BJ (cell line): ENCODE measurements around the gene SYNGAP1. TPM values are rescaled to one million over a fixed set of nuclear protein-coding genes. Genes with fewer than 3 reads are reported as not detected.

Source experiments
- CTCF ChIA-PET: fragments of 350-600 bp; formaldehyde crosslinking; extraction: SDS; loops from one replicate; lab custom pipeline; 2021; ENCODE audit warnings: antibody characterized with exemption, inconsistent platforms; lab: Yijun Ruan, JAX
- POLR2A ChIA-PET: fragments of 300-600 bp; sonication (Branson Sonifier 250); formaldehyde crosslinking; extraction: SDS; loops from one replicate; lab custom pipeline; 2021; ENCODE audit warnings: antibody characterized with exemption; lab: Charles Lee
- DNase-seq: peaks from one replicate; pipeline ENCODE4 v3.0.0-alpha.2; 2011; ENCODE audit warnings: low read depth
- H3K27me3 ChIP-seq: 2 replicates; pipeline ENCODE4 v1.6.0; 2011; ENCODE audit warnings: low read length; ENCODE audit not compliant: control insufficient read depth, insufficient read depth
- H3K36me3 ChIP-seq: 2 replicates; pipeline ENCODE4 v1.5.1; 2011; ENCODE audit warnings: low read length; ENCODE audit not compliant: control insufficient read depth, insufficient read depth
- H3K4me3 ChIP-seq: 2 replicates; pipeline ENCODE4 v1.5.1; 2011; ENCODE audit warnings: low read depth, mild to moderate bottlenecking, control low read depth, low read length
- polyA plus RNA-seq: library from polyadenylated mRNA; depleted of rRNA; stranded (reverse); fragments of >200 nt; gene quantifications from 2 replicates; pipeline ENCODE4 v1.2.3, GENCODE V29; 2011
- TF ChIP-seq, protein P1 (sequence below): IDR thresholded peaks from 2 replicates; pipeline ENCODE4 v1.5.1; 2011; ENCODE audit warnings: low read depth, mild to moderate bottlenecking, control low read depth, inconsistent platforms, low read length, moderate library complexity; ENCODE audit not compliant: insufficient read depth

SYNGAP1 gene
- polyA plus RNA-seq, 1 experiment, result 5.7 TPM

- DNase-seq, result no peak
- Histone ChIP-seq H3K27me3 (no peaks in the 10 kb centered on the region), H3K36me3 (peaks cover 44% of the 10 kb centered on the region), H3K4me3 (no peak overlapping the region)
- TF ChIP-seq, protein P1, sequence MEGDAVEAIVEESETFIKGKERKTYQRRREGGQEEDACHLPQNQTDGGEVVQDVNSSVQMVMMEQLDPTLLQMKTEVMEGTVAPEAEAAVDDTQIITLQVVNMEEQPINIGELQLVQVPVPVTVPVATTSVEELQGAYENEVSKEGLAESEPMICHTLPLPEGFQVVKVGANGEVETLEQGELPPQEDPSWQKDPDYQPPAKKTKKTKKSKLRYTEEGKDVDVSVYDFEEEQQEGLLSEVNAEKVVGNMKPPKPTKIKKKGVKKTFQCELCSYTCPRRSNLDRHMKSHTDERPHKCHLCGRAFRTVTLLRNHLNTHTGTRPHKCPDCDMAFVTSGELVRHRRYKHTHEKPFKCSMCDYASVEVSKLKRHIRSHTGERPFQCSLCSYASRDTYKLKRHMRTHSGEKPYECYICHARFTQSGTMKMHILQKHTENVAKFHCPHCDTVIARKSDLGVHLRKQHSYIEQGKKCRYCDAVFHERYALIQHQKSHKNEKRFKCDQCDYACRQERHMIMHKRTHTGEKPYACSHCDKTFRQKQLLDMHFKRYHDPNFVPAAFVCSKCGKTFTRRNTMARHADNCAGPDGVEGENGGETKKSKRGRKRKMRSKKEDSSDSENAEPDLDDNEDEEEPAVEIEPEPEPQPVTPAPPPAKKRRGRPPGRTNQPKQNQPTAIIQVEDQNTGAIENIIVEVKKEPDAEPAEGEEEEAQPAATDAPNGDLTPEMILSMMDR, result no peak
- ChIA-PET POLR2A (no interaction called here), CTCF (interaction anchor here (0.9 kb wide), 2 partner anchors 36 to 50 kb away, joined by 3 read pairs; no protein-coding TSS in a partner anchor)
These were observed 20.9 kb downstream of the SYNGAP1 start for GRCh38 chr6:33440649-33441309.

- Histone ChIP-seq H3K4me3 (no peak overlapping the region), H3K36me3 (peaks cover 48% of the 10 kb centered on the region), H3K27me3 (no peaks in the 10 kb centered on the region)
- TF ChIP-seq, protein P1, result no peak
- no peak for DNase-seq
- CTCF ChIA-PET, result interaction anchor here (0.9 to 1.5 kb wide), 3 partner anchors 9 to 51 kb away, joined by 3 read pairs; no protein-coding TSS in a partner anchor
- POLR2A ChIA-PET, result no interaction called here
These were observed 21.6 kb downstream of the SYNGAP1 start for GRCh38 chr6:33441457-33441856.

GRCh38 chr6:33442283-33442682 is 22.4 kb downstream of the SYNGAP1 start:
- CTCF ChIA-PET, result interaction anchor here (1.5 kb wide), 1 partner anchor 10 kb away, joined by 3 read pairs; no protein-coding TSS in a partner anchor
- no peak for DNase-seq

DNA sequence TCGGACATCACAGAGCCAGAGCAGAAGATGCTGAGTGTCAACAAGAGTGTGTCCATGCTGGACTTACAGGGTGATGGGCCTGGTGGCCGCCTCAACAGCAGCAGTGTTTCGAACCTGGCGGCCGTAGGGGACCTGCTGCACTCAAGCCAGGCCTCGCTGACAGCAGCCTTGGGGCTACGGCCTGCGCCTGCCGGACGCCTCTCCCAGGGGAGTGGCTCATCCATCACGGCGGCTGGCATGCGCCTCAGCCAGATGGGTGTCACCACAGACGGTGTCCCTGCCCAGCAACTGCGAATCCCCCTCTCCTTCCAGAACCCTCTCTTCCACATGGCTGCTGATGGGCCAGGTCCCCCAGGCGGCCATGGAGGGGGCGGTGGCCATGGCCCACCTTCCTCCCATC is 23.2 kb downstream of the SYNGAP1 start:
- DNase-seq, result no peak
- TF ChIP-seq, protein P1, result no peak
- ChIA-PET CTCF (no interaction called here), POLR2A (no interaction called here)
- Histone ChIP-seq H3K4me3 (no peak overlapping the region), H3K27me3 (no peaks in the 10 kb centered on the region), H3K36me3 (peaks cover 50% of the 10 kb centered on the region)

More at GRCh38 chr6:33442283-33442682, 22.4 kb downstream of the SYNGAP1 start:
- H3K4me3 ChIP-seq, result no peak overlapping the region
- POLR2A ChIA-PET, result no interaction called here
- TF ChIP-seq, protein P1, result no peak
- peaks cover 51% of the 10 kb centered on the region for H3K36me3 ChIP-seq
- no peaks in the 10 kb centered on the region for H3K27me3 ChIP-seq

DNA sequence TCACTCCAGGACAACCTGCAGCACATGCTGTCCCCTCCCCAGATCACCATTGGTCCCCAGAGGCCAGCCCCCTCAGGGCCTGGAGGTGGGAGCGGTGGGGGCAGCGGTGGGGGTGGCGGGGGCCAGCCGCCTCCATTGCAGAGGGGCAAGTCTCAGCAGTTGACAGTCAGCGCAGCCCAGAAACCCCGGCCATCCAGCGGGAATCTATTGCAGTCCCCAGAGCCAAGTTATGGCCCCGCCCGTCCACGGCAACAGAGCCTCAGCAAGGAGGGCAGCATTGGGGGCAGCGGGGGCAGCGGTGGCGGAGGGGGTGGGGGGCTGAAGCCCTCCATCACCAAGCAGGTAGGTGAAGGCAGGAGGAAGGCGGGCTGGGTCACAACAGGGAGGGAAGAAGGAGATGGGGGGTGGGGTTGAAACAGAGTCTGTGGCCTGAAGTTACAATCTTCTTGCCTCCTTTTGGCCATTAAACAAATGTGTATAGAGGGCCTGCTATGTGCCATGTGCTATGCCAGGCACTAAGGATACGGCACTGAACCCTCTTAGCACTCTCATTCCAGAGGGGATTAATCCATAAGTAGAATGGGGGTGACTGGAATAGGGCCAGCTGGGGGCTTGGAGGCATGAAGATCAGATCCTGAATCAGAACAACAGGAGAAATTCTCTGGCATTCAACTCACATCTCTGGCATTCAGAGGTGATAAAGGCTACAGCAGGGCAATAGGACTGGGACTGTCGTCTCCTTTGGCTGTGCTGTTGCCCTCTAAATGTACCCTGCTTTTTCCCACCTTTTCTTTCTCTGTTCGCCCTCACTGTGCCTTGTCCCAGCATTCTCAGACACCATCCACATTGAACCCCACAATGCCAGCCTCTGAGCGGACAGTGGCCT is 24.0 kb downstream of the SYNGAP1 start:
- Histone ChIP-seq H3K36me3 (peaks cover 46% of the 10 kb centered on the region), H3K4me3 (no peak overlapping the region), H3K27me3 (no peaks in the 10 kb centered on the region)
- ChIA-PET POLR2A (no interaction called here), CTCF (no interaction called here)
- TF ChIP-seq, protein P1, result no peak
- no peak for DNase-seq
